HG03460 (cell line): ENCODE data around the gene TMEM63A.

Experiments used
- ATAC-seq: cut with Tn5 transposase; IDR thresholded peaks from one replicate; pipeline ENCODE4 v1.9.1; 2021; ENCODE audit not compliant: unreplicated experiment

TMEM63A gene

DNA sequence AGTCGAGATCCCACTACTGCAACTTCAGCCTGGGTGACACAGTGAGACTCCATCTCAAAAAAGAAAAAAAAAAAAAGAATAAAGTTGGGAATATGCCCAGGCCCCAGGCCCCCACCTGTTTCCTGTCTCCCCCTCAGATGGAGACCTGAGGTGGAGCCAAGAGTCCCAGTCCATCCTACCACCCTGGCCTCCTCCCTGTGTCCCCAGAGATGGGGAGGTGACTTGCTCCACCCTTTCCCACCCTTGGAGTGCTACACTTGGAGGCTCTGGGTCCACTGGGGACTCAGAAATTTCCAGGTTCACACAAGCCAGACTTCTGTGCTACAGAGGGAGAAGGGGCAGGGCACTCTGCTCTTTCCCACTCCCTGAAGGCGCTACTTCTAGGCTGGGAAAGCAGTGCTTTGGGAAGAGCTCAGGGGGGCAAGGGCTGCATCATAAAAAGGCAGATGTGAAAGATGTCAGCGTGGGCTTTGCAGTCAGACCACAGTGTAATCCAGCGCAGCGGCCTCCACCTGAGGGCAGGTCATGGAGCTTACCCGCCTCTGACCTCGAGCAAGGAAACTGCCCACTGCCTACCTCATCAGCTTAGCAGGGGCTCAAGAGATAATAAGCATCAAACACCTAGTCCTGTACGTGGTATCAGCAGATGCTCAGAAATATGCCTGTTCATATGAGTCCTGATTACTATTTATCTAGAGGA, 13.4 kb downstream of the TMEM63A start:
- no peak for ATAC-seq

- no peak for ATAC-seq
Observed at GRCh38 chr1:225866981-225867380, 15.2 kb downstream of the TMEM63A start.

GRCh38 chr1:225866061-225866837, 15.9 kb downstream of the TMEM63A start:
- ATAC-seq, result no peak

DNA sequence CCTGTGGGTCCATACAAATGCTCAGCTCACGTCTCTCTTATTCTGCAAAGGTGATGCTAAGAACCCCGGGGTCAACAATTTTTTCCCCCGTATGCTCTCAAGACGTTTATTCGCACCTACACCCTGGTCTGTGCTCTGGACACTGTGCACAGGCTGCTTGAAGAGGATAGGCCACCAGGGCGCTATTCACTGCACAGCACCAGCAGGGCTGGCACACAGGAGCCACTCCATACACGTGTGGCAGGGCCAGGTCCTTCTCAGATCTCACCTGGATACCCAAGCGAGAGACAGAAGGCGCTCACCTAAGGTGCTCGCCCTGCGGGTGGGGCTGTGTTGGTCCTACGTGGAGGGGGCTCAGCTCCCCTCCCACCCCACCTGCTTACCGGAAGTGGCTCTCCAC, 16.7 kb downstream of the TMEM63A start:
- ATAC-seq, result no peak

DNA sequence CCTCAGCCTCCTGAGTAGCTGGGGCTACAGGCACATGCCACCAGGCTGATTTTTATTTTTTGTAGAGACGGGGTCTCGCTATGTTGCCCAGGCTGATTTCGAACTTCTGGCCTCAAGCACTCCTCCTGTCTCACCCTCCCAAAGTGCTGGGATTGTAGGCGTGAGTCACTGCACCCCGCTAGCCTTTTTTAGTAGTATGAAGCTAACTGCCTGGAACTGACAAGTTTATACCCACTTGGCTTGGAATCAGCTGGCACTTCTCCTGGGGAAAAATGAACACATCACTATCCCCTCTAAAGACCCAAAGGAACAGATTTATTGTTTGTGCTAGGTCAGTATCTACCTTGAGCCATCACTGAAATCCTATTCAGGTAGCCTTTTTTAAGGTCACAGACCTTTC, 19.0 kb downstream of the TMEM63A start:
- no peak for ATAC-seq

DNA sequence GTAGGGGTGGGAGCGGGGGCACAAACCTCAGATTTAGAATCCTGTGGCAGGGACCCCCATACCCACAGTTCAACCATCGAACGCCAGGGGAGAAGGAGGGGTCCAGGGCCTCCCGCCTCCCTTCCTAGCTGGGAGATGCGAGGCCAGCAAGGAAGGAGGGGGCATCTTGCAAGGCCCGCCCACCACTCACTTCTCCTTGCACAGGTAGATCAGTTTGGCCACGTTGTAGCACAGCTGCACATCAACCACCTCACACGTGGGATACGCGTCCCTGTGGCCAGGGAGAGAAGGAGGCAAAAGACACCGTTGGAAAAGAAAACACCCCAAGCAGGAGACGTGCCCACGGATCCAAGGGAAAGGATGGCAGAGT, 19.6 kb downstream of the TMEM63A start:
- no peak for ATAC-seq

- ATAC-seq, result no peak
Observed at GRCh38 chr1:225861834-225862580, 20.2 kb downstream of the TMEM63A start.

DNA sequence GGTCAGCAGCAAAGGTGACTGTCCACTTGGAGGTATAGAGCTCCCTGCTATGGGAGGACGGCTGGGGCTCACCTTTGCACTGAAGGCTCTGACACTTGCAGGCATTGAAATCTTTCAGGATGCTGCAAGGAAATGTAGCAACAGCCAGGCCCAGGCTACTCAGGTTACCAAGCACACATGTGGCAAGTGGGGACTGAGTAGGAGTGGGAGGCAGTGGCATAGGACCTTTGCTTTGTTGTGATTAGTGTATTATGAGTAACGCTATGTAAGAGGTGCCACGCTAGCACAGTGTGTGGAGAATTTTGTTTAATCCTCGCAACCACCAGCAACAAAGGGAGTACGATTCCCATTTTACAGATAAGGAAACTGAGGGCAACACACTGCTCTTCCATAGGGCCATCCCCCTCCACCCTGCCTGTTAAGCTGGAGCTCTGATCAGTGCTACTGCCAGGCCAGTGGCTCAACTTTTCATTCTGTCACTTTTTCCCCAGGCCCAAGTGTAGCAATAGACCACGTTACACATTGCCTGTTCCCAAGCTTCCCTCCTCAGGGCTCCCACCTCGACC, 21.2 kb downstream of the TMEM63A start:
- ATAC-seq, result no peak

- ATAC-seq, result no peak
Observed at GRCh38 chr1:225860107-225860506, 22.1 kb downstream of the TMEM63A start.

DNA sequence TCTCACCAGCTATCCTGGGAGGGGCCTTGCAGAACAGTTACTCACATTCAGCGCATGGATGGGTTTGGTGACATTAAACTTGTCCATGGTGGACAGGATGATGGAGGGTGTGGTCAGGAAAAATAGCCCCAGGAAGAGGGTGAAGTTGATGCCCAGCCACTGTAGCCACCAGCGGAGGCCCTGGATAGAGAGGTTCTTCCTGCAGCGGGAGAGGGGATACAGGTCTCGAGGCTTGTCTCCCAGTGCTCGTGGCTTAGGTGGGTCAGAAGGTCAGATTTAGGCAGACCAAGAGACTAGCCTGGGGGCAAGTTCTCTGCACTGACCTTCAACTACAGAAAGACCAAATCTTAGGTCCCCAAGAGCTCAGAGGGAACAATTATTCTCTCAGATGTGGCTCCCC, 23.0 kb downstream of the TMEM63A start:
- no peak for ATAC-seq

GRCh38 chr1:225857256-225857655, 24.9 kb downstream of the TMEM63A start:
- no peak for ATAC-seq

- ATAC-seq, result no peak
Observed at GRCh38 chr1:225855503-225856300, 26.5 kb downstream of the TMEM63A start.

DNA sequence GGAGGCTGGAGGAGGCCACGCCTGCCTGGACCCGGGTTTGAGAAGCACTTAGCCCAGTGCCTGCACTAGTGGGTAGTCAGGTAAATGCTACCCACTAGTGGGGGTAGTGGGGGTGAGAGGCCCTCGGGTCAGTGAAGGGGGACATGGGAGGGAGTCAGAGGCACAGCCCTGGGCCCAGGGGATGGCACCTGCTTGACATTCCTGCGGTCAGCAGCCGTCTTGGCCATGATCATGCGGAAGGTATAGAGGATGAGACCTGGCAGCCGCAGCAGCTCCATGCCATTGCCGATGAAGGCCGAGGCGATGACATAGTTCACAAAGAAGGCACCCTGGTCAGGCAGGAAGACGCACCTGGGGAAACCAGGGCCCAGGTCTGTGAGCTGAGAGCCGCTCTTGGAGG, 28.7 kb downstream of the TMEM63A start:
- no peak for ATAC-seq

- ATAC-seq, result no peak
Observed at GRCh38 chr1:225852413-225853124, 29.6 kb downstream of the TMEM63A start.

- peak; percentile 43 for ATAC-seq
Observed at GRCh38 chr1:225851805-225852204, 30.4 kb downstream of the TMEM63A start.

DNA sequence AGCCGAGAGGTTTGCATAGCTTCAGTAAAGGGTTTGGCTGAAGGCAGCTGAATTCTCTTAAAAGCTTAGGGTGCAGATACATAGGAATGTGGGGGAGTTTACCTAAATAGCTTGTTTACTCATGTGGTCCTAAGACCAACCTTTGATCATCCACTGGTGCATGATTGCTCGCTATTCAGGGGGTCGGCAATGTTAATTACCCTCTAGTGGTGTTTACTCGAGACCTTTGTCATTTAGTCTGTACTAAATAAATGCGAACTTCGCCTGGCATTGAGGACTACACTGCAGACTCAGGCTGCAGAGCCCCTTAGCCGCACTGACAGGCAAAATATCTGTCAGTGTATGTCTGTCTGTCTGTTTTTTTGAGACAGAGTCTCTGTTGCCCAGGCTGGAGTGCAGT, 31.8 kb downstream of the TMEM63A start:
- no peak for ATAC-seq

DNA sequence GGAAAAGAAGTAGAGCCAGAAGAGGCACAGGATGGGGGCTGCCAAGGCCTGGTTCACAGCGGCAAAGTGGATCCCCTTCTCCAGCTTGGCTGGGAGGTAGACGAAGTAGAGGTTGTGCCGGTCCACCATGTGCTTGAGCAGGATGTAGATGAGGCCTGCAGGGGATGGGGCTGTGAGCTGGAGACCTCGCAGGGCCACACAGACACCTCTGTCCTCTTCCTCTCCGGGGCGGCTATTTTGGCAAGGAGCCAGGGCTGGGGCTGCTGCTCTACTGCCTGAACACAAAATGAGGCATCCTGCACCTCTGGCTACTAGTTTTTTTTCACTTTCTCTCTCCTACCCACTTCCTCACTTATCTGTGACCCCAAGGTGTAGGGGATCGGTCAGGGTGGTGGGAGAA, 32.3 kb downstream of the TMEM63A start:
- no peak for ATAC-seq

DNA sequence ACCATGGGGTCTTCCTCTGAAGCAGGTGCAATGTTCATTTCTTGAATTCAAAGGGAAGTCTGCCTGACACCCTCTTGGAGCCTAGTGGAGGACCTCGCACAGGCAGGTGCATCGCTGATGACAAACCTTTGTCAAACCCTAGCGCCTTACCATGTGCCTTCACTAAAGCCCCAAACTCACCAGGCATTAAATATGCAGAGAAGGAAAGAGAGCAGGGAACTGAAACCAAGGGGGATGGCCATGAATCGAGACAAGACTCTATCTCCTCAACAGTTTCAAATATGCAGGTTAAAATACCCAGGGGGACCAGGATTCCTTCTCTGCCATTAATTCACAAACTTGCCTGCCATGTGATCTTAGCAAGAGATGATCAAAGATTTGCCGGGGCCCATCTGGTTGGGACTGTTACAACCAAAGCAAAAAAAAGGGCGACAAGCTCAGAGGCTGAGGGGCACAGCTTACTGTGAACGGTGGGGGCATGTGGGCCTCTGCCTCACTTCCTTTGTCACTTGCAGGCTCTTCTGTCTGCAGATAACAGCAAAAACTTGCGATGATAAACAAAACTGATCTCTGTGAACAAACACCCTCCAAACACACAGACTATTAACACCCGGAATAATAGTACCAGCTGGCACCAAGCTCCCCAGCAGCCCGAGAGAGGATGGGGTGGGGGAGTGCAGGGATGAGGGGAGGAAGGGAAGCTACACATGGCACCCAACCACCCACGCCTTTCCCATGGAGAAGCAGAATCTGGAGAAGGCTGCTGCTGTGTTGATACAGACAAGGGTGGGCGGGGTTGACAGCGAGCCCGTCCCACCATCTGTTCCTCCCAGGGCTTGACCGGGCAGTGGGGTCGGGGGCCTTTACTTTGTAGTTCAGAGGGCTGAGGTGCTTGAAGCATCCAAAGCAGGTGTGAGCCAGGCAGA, 33.9 kb downstream of the TMEM63A start:
- peak; percentile 65 for ATAC-seq

DNA sequence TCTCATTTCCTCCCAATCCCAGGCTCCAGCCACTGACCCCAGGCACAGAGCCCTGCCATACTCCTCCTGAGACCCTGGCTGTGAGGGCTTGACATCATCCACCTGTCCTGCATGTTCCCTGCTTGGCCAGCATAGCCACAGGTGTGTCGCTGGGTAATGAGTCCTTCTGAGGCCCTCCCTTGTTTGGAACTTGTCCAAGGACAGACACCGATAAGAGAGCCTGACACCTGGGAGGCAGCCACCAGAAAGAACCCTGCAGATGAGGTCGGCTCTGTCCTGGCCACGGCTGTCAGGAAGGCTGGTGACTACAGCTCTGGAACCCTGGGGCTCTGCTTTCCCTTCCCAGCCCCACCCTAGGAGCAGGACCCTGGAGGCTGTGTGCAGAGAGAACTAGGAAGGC, 34.6 kb downstream of the TMEM63A start:
- ATAC-seq, result no peak
